Measurements from ENCODE around the gene PLOD3.

DNA sequence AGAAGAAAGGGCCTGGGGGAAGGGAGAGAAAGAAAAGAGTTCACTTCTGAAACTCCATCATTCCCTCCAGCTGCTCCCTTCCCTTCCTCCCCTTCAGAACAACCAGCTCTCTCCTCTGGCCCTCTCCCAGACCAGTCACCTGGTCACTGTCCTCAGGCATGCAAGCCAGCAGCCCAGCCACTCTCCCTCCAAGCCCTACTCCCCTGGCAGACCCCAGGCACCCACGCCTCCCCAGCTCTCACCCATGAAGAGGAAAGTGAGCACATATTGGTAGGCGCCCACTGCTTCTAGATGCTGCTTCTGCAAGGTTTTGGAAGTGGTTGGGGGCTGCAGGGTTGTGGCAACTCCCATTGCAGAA, 16.9 kb downstream of the PLOD3 start:
- TF ChIP-seq PATZ1 (CRISPR knock-in tag; IDR thresholded peaks at IDR 0.05; ENCODE audit: borderline replicate concordance) (no peak), ESRRG (CRISPR knock-in tag; IDR thresholded peaks at IDR 0.05) (no peak), CSDC2 (CRISPR knock-in tag; IDR thresholded peaks at IDR 0.05) (no peak), ZFP3 (CRISPR knock-in tag; IDR thresholded peaks at IDR 0.05) (no peak), ZFP30 (CRISPR knock-in tag; IDR thresholded peaks at IDR 0.05) (no peak), POU6F1 (CRISPR knock-in tag; IDR thresholded peaks at IDR 0.05; ENCODE audit: borderline replicate concordance, low read depth) (no peak), CREB5 (CRISPR knock-in tag; IDR thresholded peaks at IDR 0.05; ENCODE audit: low read depth) (no peak), RARB (CRISPR knock-in tag; IDR thresholded peaks at IDR 0.05) (no peak), SNAI2 (CRISPR knock-in tag; IDR thresholded peaks at IDR 0.05) (no peak), TCF4 (CRISPR knock-in tag; IDR thresholded peaks at IDR 0.05; ENCODE audit: borderline replicate concordance) (no peak), ARNTL (CRISPR knock-in tag; IDR thresholded peaks at IDR 0.05; ENCODE audit: borderline replicate concordance, low read depth) (no peak), PPARA (CRISPR knock-in tag; IDR thresholded peaks at IDR 0.05; ENCODE audit: borderline replicate concordance) (no peak), GLIS3 (CRISPR knock-in tag; IDR thresholded peaks at IDR 0.05) (no peak)
